ENCODE measurements around the gene LRCH1. TPM values are rescaled to one million over a fixed set of nuclear protein-coding genes. Genes with fewer than 3 reads are reported as not detected.

Gene LRCH1
- total and polyA plus RNA-seq, 2 of the 4 experiments (the other 2 are of a cell fraction), result 7.0 to 8.8 TPM

GRCh38 chr13:46609726-46610125 lies 56.8 kb downstream of the LRCH1 start:
- dilution Hi-C loops (cut with HindIII; ENCODE audit: low sequenced_read_pairs, unreplicated experiment) (no loop called here), intact Hi-C loops (cut with micrococcal nuclease) (no loop called here), in situ Hi-C loops (cut with MboI; ENCODE audit: low sequenced_read_pairs) (loop anchor here (5.0 kb wide), 1 partner anchor 57 kb away; the partner anchor contains the start of gene LRCH1)
- Histone ChIP-seq H3K23ac (ENCODE audit: low read depth, low read length) (no peak overlapping the region), H3K9ac (ENCODE audit: low read depth, low read length) (no peak overlapping the region), H3K9me3 (ENCODE audit: control insufficient read depth, insufficient read depth, low read length) (no peaks in the 10 kb centered on the region), H4K5ac (ENCODE audit: low read depth, low read length) (no peak overlapping the region), H3K36me3 (ENCODE audit: control insufficient read depth, insufficient read depth, low read length) (no peaks in the 10 kb centered on the region), H3K79me1 (ENCODE audit: low read depth in 1 of 2, low read length in 2 of 2) (peaks cover 28 to 69% of the 10 kb centered on the region in 2 experiments), H2BK20ac (ENCODE audit: low read depth, low read length) (no peak overlapping the region), H2BK15ac (ENCODE audit: low read depth, low read length) (no peak overlapping the region), H2BK5ac (ENCODE audit: low read depth, low read length, poor library complexity, severe bottlenecking) (no peak overlapping the region), H3K4me3 (ENCODE audit: insufficient read depth, low read depth, low read length) (no peak overlapping the region), H3K27ac (ENCODE audit: insufficient read depth, low read length) (no peak overlapping the region), H2BK120ac (ENCODE audit: low read depth, low read length) (no peak overlapping the region), H3K56ac (ENCODE audit: extremely low read depth, insufficient read depth, low read length) (no peak overlapping the region), H4K8ac (ENCODE audit: low read depth in 2 of 2, low read length in 2 of 2) (no peak overlapping the region), H3K27me3 (ENCODE audit: control insufficient read depth, insufficient read depth, low read length) (no peaks in the 10 kb centered on the region), H3K4me1 (ENCODE audit: control insufficient read depth, insufficient read depth, low read length) (peaks cover 8% of the 10 kb centered on the region), H3K4ac (ENCODE audit: low read depth, low read length) (no peak overlapping the region), H3K9me1 (ENCODE audit: insufficient read depth, low read length) (peaks cover 13% of the 10 kb centered on the region), H3K14ac (replicated peaks; ENCODE audit: low read depth, low read length) (no peak overlapping the region), H4K20me1 (ENCODE audit: insufficient read depth, low read length) (peaks cover 36% of the 10 kb centered on the region), H4K91ac (ENCODE audit: insufficient read depth, low read depth, low read length) (no peak overlapping the region), H2AK5ac (ENCODE audit: low read depth, low read length) (no peak overlapping the region), H3K18ac (ENCODE audit: low read depth, low read length) (no peak overlapping the region), H3K4me2 (ENCODE audit: low read depth, low read length) (no peak overlapping the region), H2AFZ (replicated peaks; ENCODE audit: low read length, poor library complexity) (no peak overlapping the region), H2AK9ac (replicated peaks; ENCODE audit: low read depth, low read length, poor library complexity) (no peak overlapping the region)
- ChIA-PET POLR2A (ENCODE audit: unreplicated experiment) (no interaction called here), CTCF (no interaction called here)
- no peak for TF ChIP-seq RAD21 (IDR thresholded peaks at IDR 0.05; ENCODE audit: low read length)
- TF ChIP-seq MAFK (IDR thresholded peaks at IDR 0.05; ENCODE audit: low read depth, low read length), result no peak
- TF ChIP-seq CTCF (conservative IDR thresholded peaks at IDR 0.05; ENCODE audit: low read depth, low read length), result no peak
- TF ChIP-seq FOS (IDR thresholded peaks at IDR 0.05; ENCODE audit: low read depth, low read length), result no peak
- TF ChIP-seq BHLHE40 (IDR thresholded peaks at IDR 0.05; ENCODE audit: low read depth, low read length), result no peak
- no peak for TF ChIP-seq RCOR1 (IDR thresholded peaks at IDR 0.05; ENCODE audit: insufficient replicate concordance, low read length)
- no peak for TF ChIP-seq CEBPB (IDR thresholded peaks at IDR 0.05; ENCODE audit: low read depth, low read length)
- TF ChIP-seq, protein P1, sequence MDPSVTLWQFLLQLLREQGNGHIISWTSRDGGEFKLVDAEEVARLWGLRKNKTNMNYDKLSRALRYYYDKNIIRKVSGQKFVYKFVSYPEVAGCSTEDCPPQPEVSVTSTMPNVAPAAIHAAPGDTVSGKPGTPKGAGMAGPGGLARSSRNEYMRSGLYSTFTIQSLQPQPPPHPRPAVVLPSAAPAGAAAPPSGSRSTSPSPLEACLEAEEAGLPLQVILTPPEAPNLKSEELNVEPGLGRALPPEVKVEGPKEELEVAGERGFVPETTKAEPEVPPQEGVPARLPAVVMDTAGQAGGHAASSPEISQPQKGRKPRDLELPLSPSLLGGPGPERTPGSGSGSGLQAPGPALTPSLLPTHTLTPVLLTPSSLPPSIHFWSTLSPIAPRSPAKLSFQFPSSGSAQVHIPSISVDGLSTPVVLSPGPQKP (IDR thresholded peaks at IDR 0.05; ENCODE audit: borderline replicate concordance, low read depth, low read length), result no peak
- TF ChIP-seq SMC3 (IDR thresholded peaks at IDR 0.05; ENCODE audit: low read depth, low read length), result no peak
- TF ChIP-seq, protein P2, sequence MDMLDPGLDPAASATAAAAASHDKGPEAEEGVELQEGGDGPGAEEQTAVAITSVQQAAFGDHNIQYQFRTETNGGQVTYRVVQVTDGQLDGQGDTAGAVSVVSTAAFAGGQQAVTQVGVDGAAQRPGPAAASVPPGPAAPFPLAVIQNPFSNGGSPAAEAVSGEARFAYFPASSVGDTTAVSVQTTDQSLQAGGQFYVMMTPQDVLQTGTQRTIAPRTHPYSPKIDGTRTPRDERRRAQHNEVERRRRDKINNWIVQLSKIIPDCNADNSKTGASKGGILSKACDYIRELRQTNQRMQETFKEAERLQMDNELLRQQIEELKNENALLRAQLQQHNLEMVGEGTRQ (IDR thresholded peaks at IDR 0.05; ENCODE audit: low read depth, low read length), result no peak
- no peak for TF ChIP-seq CHD1 (IDR thresholded peaks at IDR 0.05; ENCODE audit: low read depth, low read length)
- TF ChIP-seq POLR2A (IDR thresholded peaks at IDR 0.05; ENCODE audit: low read depth, low read length), result no peak
- ATAC-seq (ENCODE audit: low read depth) (no peak), DNase-seq (no peak)
- BruUV-seq (replicated peaks), result no TSS peak
- WGBS, 2 experiments (ENCODE audit: extremely low coverage in 2 of 2, insufficient read length in 1 of 2), result 100% methylated on average over 3 of the region's 6 CpGs; no CpG with 5 or more reads in 1 of the 2 experiments
